H1 (cell line): ENCODE results near the gene DDA1. TPM values are rescaled to one million over a fixed set of nuclear protein-coding genes. Genes with fewer than 3 reads are reported as not detected.

Experiments used
- CHD7 ChIP-seq: fragments of 300-600 bp; sonication (generic); IDR thresholded peaks from 2 replicates; pipeline ENCODE4 v1.7.1; 2012; ENCODE audit warnings: low read length, moderate library complexity, mild to moderate bottlenecking, inconsistent platforms; ENCODE audit not compliant: insufficient replicate concordance
- RNF2 ChIP-seq: fragments of 200-900, 300-1000 bp; sonication (generic); IDR thresholded peaks from 2 replicates; pipeline ENCODE4 v1.7.1; 2016; ENCODE audit warnings: borderline replicate concordance, low read depth, mild to moderate bottlenecking, antibody characterized with exemption, low read length; ENCODE audit not compliant: poor library complexity, severe bottlenecking; ENCODE audit errors: missing control alignments
- RXRA ChIP-seq: IDR thresholded peaks from 2 replicates; pipeline ENCODE4 v1.6.1; 2011; ENCODE audit warnings: low read depth, mild to moderate bottlenecking, low read length, moderate library complexity; ENCODE audit not compliant: insufficient read depth
- polyA plus RNA-seq, 7 experiments: library from polyadenylated mRNA; depleted of rRNA in 3 of 7; stranded (reverse) in 5 of 7; unstranded in 2 of 7; fragments of >200 nt in 5 of 7; fragments of 200-250 nt in 2 of 7; gene quantifications; 1 replicate in 5 of 7; 2 replicates in 1 of 7; 4 replicates in 1 of 7; pipeline versions ENCODE4 v1.2.1 to v1.2.3, GENCODE V29; 2011 to 2013; ENCODE audit warnings: missing spikeins in 2 of 7, mixed read lengths in 2 of 7
- total RNA-seq: library from RNA; stranded (reverse); fragmentation: NEBNext Ultra II Directional; extraction: Animal tissue kit (Norgen Biotek cat#: 25700); gene quantifications from 2 replicates; pipeline ENCODE4 v1.2.1, GENCODE V29; 2021

DDA1 gene
- total and polyA plus RNA-seq, 2 of the 8 experiments (the other 6 are each of a cell fraction or from before 2014, with no cell fraction given) = 29.2 to 34.5 TPM

GRCh38 chr19:17353386-17353785, 44.0 kb downstream of the DDA1 start (continued):
- TF ChIP-seq CHD7 (no peak), RXRA (no peak), RNF2 (no peak)
- TF ChIP-seq, all 59 proteins: peak for 0
